WTC11 (cell line): ENCODE measurements around the gene KIAA1958. TPM values are rescaled to one million over a fixed set of nuclear protein-coding genes. Genes with fewer than 3 reads are reported as not detected.

Experiments used
- ATAC-seq: fragments of 200-7000 bp; cut with Tn5 transposase; 2 replicates; pipeline ENCODE4 v1.10.0; 2021; ENCODE audit warnings: mild to moderate bottlenecking, moderate library complexity
- CTCF ChIA-PET: fragments of 300-600 bp; sonication (Branson Sonifier 250); formaldehyde crosslinking; loops from one replicate; lab custom pipeline; 2021; ENCODE audit warnings: antibody characterized with exemption; lab: Charles Lee
- POLR2A ChIA-PET: fragments of 350-600 bp; sonication (Branson Sonifier 250); formaldehyde crosslinking; loops from one replicate; lab custom pipeline; 2021; ENCODE audit warnings: antibody characterized with exemption; lab: Charles Lee
- DNase-seq: peaks from one replicate; pipeline ENCODE4 v3.0.0; 2021; ENCODE audit warnings: low spot score
- H3K27ac Mint-ChIP-seq: 2 replicates; pipeline ENCODE4 v1.8.0; 2021; ENCODE audit warnings: mixed read lengths
- H3K27me3 Mint-ChIP-seq: 2 replicates; pipeline ENCODE4 v1.8.0; 2021; ENCODE audit warnings: low read depth, mild to moderate bottlenecking, moderate library complexity, mixed read lengths
- H3K36me3 Mint-ChIP-seq: 2 replicates; pipeline ENCODE4 v1.8.0; 2021; ENCODE audit warnings: mixed read lengths
- H3K4me1 Mint-ChIP-seq: 2 replicates; pipeline ENCODE4 v1.8.0; 2022; ENCODE audit warnings: mixed read lengths
- H3K4me3 Mint-ChIP-seq: 2 replicates; pipeline ENCODE4 v1.8.0; 2021; ENCODE audit warnings: mild to moderate bottlenecking, moderate library complexity, mixed read lengths
- H3K9me3 Mint-ChIP-seq: 2 replicates; pipeline ENCODE4 v1.8.0; 2021; ENCODE audit warnings: mixed read lengths
- CREB1 ChIP-seq: sonication (generic); formaldehyde crosslinking; IDR thresholded peaks from 2 replicates; pipeline ENCODE4 v1.8.0; 2023; ENCODE audit warnings: mild to moderate bottlenecking, missing genetic modification reagents
- ELF4 ChIP-seq: sonication (generic); formaldehyde crosslinking; IDR thresholded peaks from 2 replicates; pipeline ENCODE4 v1.8.1; 2022; ENCODE audit warnings: low read depth, mild to moderate bottlenecking, moderate library complexity, missing genetic modification reagents
- GRHL2 ChIP-seq: fragments of 250-450 bp; sonication (Bioruptor Pico); IDR thresholded peaks from 2 replicates; pipeline ENCODE4 v1.8.0; 2022; ENCODE audit warnings: mild to moderate bottlenecking, moderate library complexity; ENCODE audit not compliant: insufficient replicate concordance, severe bottlenecking
- GTF2I ChIP-seq: fragments of 250-450 bp; sonication (Bioruptor Pico); conservative IDR thresholded peaks from 2 replicates; pipeline ENCODE4 v1.4.0; 2021; ENCODE audit warnings: mild to moderate bottlenecking
- KAT7 ChIP-seq: sonication (generic); formaldehyde crosslinking; IDR thresholded peaks from 2 replicates; pipeline ENCODE4 v1.8.1; 2023; ENCODE audit warnings: missing genetic modification reagents, mild to moderate bottlenecking, borderline replicate concordance
- MXD4 ChIP-seq: fragments of 250-450 bp; sonication (Bioruptor Pico); IDR thresholded peaks from 2 replicates; pipeline ENCODE4 v1.8.0; 2021; ENCODE audit warnings: mild to moderate bottlenecking, moderate library complexity, borderline replicate concordance
- NR3C1 ChIP-seq: sonication (generic); formaldehyde crosslinking; conservative IDR thresholded peaks from 2 replicates; pipeline ENCODE4 v1.8.1; 2023; ENCODE audit warnings: low read depth, mild to moderate bottlenecking, missing genetic modification reagents
- RELA ChIP-seq: sonication (generic); formaldehyde crosslinking; IDR thresholded peaks from 2 replicates; pipeline ENCODE4 v1.8.1; 2022; ENCODE audit warnings: missing genetic modification reagents, mild to moderate bottlenecking, borderline replicate concordance
- ZNF232 ChIP-seq: sonication (generic); formaldehyde crosslinking; IDR thresholded peaks from 2 replicates; pipeline ENCODE4 v1.8.0; 2022; ENCODE audit warnings: mild to moderate bottlenecking, missing genetic modification reagents
- ZNF423 ChIP-seq: fragments of 250-450 bp; sonication (Bioruptor Pico); IDR thresholded peaks from 2 replicates; pipeline ENCODE4 v2.1.2; 2022; ENCODE audit warnings: mild to moderate bottlenecking, moderate library complexity
- total RNA-seq: library from RNA; stranded (reverse); gene quantifications from 3 replicates; pipeline ENCODE4 v1.2.3, GENCODE V29; 2021
- TF ChIP-seq, protein P1 (sequence below): fragments of 250-450 bp; sonication (Bioruptor Pico); IDR thresholded peaks from 2 replicates; pipeline ENCODE4 v1.9.0; 2021; ENCODE audit warnings: mild to moderate bottlenecking, borderline replicate concordance
- TF ChIP-seq, protein P2 (sequence below): sonication (generic); formaldehyde crosslinking; IDR thresholded peaks from 2 replicates; pipeline ENCODE4 v1.8.0; 2022; ENCODE audit warnings: mild to moderate bottlenecking, missing genetic modification reagents
- TF ChIP-seq, protein P3 (sequence below): sonication (generic); formaldehyde crosslinking; IDR thresholded peaks from 2 replicates; pipeline ENCODE4 v1.8.0; 2022; ENCODE audit warnings: missing genetic modification reagents
- TF ChIP-seq, protein P4 (sequence below): sonication (generic); formaldehyde crosslinking; IDR thresholded peaks from 2 replicates; pipeline ENCODE4 v1.8.1; 2023; ENCODE audit warnings: mild to moderate bottlenecking, missing genetic modification reagents, moderate library complexity
- TF ChIP-seq, protein P5 (sequence below): fragments of 250-450 bp; sonication (Bioruptor Pico); IDR thresholded peaks from 2 replicates; pipeline ENCODE4 v1.9.0; 2021; ENCODE audit warnings: mild to moderate bottlenecking
- TF ChIP-seq, protein P6 (sequence below): sonication (generic); formaldehyde crosslinking; IDR thresholded peaks from 2 replicates; pipeline ENCODE4 v1.8.0; 2023; ENCODE audit warnings: mild to moderate bottlenecking, missing genetic modification reagents
- TF ChIP-seq, protein P7 (sequence below): sonication (generic); formaldehyde crosslinking; IDR thresholded peaks from 2 replicates; pipeline ENCODE4 v1.8.0; 2023; ENCODE audit warnings: missing genetic modification reagents, mild to moderate bottlenecking, borderline replicate concordance

Gene KIAA1958
- total RNA-seq, 1 experiment from 2014 or later, result 41.0 TPM

DNA sequence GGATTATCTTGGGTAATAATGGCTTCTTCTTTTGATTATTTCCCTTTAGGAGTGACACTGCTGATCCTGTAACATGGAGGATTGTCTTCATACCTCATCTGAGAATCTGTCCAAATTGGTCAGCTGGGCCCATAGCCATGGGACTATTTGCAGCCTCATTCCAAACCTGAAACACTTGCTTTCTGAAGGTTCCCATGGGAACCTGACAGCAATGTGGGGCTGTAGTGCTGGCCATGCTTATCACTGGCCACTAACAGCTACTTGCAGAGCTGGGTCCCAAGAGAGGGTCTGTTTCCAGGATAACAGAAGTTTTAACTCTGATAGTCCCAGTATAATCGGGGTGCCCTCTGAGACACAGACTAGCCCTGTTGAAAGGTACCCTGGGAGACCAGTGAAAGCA, 87.4 kb downstream of the KIAA1958 start:
- ATAC-seq (no peak), DNase-seq (no peak)
- Mint-ChIP-seq H3K27me3 (no peaks in the 10 kb centered on the region), H3K9me3 (no peaks in the 10 kb centered on the region), H3K27ac (no peak overlapping the region), H3K4me1 (peaks cover 27% of the 10 kb centered on the region), H3K36me3 (peaks cover 14% of the 10 kb centered on the region), H3K4me3 (no peak overlapping the region)
- ChIA-PET POLR2A (interaction anchor here (0.6 to 0.7 kb wide), 3 partner anchors 8 to 31 kb away, joined by 3 read pairs; no protein-coding TSS in a partner anchor), CTCF (no interaction called here)
- TF ChIP-seq, protein P1, sequence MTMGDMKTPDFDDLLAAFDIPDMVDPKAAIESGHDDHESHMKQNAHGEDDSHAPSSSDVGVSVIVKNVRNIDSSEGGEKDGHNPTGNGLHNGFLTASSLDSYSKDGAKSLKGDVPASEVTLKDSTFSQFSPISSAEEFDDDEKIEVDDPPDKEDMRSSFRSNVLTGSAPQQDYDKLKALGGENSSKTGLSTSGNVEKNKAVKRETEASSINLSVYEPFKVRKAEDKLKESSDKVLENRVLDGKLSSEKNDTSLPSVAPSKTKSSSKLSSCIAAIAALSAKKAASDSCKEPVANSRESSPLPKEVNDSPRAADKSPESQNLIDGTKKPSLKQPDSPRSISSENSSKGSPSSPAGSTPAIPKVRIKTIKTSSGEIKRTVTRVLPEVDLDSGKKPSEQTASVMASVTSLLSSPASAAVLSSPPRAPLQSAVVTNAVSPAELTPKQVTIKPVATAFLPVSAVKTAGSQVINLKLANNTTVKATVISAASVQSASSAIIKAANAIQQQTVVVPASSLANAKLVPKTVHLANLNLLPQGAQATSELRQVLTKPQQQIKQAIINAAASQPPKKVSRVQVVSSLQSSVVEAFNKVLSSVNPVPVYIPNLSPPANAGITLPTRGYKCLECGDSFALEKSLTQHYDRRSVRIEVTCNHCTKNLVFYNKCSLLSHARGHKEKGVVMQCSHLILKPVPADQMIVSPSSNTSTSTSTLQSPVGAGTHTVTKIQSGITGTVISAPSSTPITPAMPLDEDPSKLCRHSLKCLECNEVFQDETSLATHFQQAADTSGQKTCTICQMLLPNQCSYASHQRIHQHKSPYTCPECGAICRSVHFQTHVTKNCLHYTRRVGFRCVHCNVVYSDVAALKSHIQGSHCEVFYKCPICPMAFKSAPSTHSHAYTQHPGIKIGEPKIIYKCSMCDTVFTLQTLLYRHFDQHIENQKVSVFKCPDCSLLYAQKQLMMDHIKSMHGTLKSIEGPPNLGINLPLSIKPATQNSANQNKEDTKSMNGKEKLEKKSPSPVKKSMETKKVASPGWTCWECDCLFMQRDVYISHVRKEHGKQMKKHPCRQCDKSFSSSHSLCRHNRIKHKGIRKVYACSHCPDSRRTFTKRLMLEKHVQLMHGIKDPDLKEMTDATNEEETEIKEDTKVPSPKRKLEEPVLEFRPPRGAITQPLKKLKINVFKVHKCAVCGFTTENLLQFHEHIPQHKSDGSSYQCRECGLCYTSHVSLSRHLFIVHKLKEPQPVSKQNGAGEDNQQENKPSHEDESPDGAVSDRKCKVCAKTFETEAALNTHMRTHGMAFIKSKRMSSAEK (CRISPR knock-in tag), result no peak
- TF ChIP-seq ZNF232 (CRISPR knock-in tag) (no peak), NR3C1 (CRISPR knock-in tag) (no peak), KAT7 (CRISPR knock-in tag) (no peak), RELA (no peak), ELF4 (CRISPR knock-in tag) (no peak), GTF2I (CRISPR knock-in tag) (no peak), GRHL2 (no peak), MXD4 (CRISPR knock-in tag) (no peak), ZNF423 (CRISPR knock-in tag) (no peak), CREB1 (CRISPR knock-in tag) (no peak)
- TF ChIP-seq, protein P2, sequence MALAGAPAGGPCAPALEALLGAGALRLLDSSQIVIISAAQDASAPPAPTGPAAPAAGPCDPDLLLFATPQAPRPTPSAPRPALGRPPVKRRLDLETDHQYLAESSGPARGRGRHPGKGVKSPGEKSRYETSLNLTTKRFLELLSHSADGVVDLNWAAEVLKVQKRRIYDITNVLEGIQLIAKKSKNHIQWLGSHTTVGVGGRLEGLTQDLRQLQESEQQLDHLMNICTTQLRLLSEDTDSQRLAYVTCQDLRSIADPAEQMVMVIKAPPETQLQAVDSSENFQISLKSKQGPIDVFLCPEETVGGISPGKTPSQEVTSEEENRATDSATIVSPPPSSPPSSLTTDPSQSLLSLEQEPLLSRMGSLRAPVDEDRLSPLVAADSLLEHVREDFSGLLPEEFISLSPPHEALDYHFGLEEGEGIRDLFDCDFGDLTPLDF (CRISPR knock-in tag), result no peak
- TF ChIP-seq, protein P3, sequence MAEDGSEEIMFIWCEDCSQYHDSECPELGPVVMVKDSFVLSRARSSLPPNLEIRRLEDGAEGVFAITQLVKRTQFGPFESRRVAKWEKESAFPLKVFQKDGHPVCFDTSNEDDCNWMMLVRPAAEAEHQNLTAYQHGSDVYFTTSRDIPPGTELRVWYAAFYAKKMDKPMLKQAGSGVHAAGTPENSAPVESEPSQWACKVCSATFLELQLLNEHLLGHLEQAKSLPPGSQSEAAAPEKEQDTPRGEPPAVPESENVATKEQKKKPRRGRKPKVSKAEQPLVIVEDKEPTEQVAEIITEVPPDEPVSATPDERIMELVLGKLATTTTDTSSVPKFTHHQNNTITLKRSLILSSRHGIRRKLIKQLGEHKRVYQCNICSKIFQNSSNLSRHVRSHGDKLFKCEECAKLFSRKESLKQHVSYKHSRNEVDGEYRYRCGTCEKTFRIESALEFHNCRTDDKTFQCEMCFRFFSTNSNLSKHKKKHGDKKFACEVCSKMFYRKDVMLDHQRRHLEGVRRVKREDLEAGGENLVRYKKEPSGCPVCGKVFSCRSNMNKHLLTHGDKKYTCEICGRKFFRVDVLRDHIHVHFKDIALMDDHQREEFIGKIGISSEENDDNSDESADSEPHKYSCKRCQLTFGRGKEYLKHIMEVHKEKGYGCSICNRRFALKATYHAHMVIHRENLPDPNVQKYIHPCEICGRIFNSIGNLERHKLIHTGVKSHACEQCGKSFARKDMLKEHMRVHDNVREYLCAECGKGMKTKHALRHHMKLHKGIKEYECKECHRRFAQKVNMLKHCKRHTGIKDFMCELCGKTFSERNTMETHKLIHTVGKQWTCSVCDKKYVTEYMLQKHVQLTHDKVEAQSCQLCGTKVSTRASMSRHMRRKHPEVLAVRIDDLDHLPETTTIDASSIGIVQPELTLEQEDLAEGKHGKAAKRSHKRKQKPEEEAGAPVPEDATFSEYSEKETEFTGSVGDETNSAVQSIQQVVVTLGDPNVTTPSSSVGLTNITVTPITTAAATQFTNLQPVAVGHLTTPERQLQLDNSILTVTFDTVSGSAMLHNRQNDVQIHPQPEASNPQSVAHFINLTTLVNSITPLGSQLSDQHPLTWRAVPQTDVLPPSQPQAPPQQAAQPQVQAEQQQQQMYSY (CRISPR knock-in tag), result no peak
- TF ChIP-seq, protein P4, sequence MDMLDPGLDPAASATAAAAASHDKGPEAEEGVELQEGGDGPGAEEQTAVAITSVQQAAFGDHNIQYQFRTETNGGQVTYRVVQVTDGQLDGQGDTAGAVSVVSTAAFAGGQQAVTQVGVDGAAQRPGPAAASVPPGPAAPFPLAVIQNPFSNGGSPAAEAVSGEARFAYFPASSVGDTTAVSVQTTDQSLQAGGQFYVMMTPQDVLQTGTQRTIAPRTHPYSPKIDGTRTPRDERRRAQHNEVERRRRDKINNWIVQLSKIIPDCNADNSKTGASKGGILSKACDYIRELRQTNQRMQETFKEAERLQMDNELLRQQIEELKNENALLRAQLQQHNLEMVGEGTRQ, result no peak
- TF ChIP-seq, protein P5, sequence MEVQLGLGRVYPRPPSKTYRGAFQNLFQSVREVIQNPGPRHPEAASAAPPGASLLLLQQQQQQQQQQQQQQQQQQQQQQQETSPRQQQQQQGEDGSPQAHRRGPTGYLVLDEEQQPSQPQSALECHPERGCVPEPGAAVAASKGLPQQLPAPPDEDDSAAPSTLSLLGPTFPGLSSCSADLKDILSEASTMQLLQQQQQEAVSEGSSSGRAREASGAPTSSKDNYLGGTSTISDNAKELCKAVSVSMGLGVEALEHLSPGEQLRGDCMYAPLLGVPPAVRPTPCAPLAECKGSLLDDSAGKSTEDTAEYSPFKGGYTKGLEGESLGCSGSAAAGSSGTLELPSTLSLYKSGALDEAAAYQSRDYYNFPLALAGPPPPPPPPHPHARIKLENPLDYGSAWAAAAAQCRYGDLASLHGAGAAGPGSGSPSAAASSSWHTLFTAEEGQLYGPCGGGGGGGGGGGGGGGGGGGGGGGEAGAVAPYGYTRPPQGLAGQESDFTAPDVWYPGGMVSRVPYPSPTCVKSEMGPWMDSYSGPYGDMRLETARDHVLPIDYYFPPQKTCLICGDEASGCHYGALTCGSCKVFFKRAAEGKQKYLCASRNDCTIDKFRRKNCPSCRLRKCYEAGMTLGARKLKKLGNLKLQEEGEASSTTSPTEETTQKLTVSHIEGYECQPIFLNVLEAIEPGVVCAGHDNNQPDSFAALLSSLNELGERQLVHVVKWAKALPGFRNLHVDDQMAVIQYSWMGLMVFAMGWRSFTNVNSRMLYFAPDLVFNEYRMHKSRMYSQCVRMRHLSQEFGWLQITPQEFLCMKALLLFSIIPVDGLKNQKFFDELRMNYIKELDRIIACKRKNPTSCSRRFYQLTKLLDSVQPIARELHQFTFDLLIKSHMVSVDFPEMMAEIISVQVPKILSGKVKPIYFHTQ (CRISPR knock-in tag), result no peak
- TF ChIP-seq, protein P6, sequence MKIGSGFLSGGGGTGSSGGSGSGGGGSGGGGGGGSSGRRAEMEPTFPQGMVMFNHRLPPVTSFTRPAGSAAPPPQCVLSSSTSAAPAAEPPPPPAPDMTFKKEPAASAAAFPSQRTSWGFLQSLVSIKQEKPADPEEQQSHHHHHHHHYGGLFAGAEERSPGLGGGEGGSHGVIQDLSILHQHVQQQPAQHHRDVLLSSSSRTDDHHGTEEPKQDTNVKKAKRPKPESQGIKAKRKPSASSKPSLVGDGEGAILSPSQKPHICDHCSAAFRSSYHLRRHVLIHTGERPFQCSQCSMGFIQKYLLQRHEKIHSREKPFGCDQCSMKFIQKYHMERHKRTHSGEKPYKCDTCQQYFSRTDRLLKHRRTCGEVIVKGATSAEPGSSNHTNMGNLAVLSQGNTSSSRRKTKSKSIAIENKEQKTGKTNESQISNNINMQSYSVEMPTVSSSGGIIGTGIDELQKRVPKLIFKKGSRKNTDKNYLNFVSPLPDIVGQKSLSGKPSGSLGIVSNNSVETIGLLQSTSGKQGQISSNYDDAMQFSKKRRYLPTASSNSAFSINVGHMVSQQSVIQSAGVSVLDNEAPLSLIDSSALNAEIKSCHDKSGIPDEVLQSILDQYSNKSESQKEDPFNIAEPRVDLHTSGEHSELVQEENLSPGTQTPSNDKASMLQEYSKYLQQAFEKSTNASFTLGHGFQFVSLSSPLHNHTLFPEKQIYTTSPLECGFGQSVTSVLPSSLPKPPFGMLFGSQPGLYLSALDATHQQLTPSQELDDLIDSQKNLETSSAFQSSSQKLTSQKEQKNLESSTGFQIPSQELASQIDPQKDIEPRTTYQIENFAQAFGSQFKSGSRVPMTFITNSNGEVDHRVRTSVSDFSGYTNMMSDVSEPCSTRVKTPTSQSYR (CRISPR knock-in tag), result no peak
- TF ChIP-seq, protein P7, sequence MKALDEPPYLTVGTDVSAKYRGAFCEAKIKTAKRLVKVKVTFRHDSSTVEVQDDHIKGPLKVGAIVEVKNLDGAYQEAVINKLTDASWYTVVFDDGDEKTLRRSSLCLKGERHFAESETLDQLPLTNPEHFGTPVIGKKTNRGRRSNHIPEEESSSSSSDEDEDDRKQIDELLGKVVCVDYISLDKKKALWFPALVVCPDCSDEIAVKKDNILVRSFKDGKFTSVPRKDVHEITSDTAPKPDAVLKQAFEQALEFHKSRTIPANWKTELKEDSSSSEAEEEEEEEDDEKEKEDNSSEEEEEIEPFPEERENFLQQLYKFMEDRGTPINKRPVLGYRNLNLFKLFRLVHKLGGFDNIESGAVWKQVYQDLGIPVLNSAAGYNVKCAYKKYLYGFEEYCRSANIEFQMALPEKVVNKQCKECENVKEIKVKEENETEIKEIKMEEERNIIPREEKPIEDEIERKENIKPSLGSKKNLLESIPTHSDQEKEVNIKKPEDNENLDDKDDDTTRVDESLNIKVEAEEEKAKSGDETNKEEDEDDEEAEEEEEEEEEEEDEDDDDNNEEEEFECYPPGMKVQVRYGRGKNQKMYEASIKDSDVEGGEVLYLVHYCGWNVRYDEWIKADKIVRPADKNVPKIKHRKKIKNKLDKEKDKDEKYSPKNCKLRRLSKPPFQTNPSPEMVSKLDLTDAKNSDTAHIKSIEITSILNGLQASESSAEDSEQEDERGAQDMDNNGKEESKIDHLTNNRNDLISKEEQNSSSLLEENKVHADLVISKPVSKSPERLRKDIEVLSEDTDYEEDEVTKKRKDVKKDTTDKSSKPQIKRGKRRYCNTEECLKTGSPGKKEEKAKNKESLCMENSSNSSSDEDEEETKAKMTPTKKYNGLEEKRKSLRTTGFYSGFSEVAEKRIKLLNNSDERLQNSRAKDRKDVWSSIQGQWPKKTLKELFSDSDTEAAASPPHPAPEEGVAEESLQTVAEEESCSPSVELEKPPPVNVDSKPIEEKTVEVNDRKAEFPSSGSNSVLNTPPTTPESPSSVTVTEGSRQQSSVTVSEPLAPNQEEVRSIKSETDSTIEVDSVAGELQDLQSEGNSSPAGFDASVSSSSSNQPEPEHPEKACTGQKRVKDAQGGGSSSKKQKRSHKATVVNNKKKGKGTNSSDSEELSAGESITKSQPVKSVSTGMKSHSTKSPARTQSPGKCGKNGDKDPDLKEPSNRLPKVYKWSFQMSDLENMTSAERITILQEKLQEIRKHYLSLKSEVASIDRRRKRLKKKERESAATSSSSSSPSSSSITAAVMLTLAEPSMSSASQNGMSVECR (CRISPR knock-in tag), result no peak
